Fibroblast of lung (primary cell): Measurements from ENCODE around the gene DUS3L. TPM values are rescaled to one million over a fixed set of nuclear protein-coding genes. Genes with fewer than 3 reads are reported as not detected.

Source experiments
- DNase-seq, 2 donors: peaks; one replicate each; pipeline versions ENCODE4 v3.0.0 to v3.0.0-alpha.2; 2010; ENCODE audit warnings: low read depth in 2 of 2
- H2AFZ ChIP-seq: 2 replicates; pipeline ENCODE4 v1.5.1; 2012; ENCODE audit warnings: low read length, control low read depth, inconsistent platforms
- H3K27ac ChIP-seq: 2 replicates; pipeline ENCODE4 v1.5.1; 2011; ENCODE audit warnings: low read length, control low read depth; ENCODE audit not compliant: insufficient read depth
- H3K27me3 ChIP-seq: 2 replicates; pipeline ENCODE4 v1.5.1; 2011; ENCODE audit warnings: mild to moderate bottlenecking, low read length; ENCODE audit not compliant: control insufficient read depth, insufficient read depth
- H3K36me3 ChIP-seq: 2 replicates; pipeline ENCODE4 v1.5.1; 2011; ENCODE audit warnings: low read length; ENCODE audit not compliant: control insufficient read depth, insufficient read depth
- H3K4me1 ChIP-seq: 2 replicates; pipeline ENCODE4 v1.5.1; 2011; ENCODE audit warnings: low read length; ENCODE audit not compliant: control insufficient read depth, insufficient read depth; ENCODE audit errors: extremely low read depth
- H3K4me2 ChIP-seq: 2 replicates; pipeline ENCODE4 v1.5.1; 2011; ENCODE audit warnings: low read length, control low read depth; ENCODE audit not compliant: insufficient read depth; ENCODE audit errors: extremely low read depth
- H3K4me3 ChIP-seq, 4 experiments: fragments of 200-600 bp in 1 of 4; sonication (generic) in 1 of 4; replicated peaks in 1 of 4; 2 replicates each; pipeline ENCODE4 v1.5.1; 2011 to 2016; ENCODE audit warnings: low read length in 4 of 4, low read depth in 3 of 4, mild to moderate bottlenecking in 3 of 4, control low read depth in 2 of 4, inconsistent platforms in 1 of 4, mixed read lengths in 1 of 4; ENCODE audit not compliant: insufficient read depth in 1 of 4; ENCODE audit errors: control extremely low read depth in 1 of 4
- H3K79me2 ChIP-seq: 2 replicates; pipeline ENCODE4 v1.5.1; 2012; ENCODE audit warnings: mild to moderate bottlenecking, low read length, inconsistent platforms; ENCODE audit not compliant: control insufficient read depth, insufficient read depth
- H3K9ac ChIP-seq: 2 replicates; pipeline ENCODE4 v1.5.1; 2011; ENCODE audit warnings: mild to moderate bottlenecking, low read length, control low read depth; ENCODE audit not compliant: insufficient read depth
- H3K9me3 ChIP-seq: 2 replicates; pipeline ENCODE4 v1.5.1; 2012; ENCODE audit warnings: low read depth, low read length; ENCODE audit not compliant: control insufficient read depth, insufficient read depth
- H4K20me1 ChIP-seq: 2 replicates; pipeline ENCODE4 v1.5.1; 2011; ENCODE audit warnings: low read length; ENCODE audit not compliant: control insufficient read depth, insufficient read depth; ENCODE audit errors: extremely low read depth
- EZH2 ChIP-seq: IDR thresholded peaks from 2 replicates; pipeline ENCODE4 v1.5.1; 2012; ENCODE audit warnings: low read length, control low read depth, mild to moderate bottlenecking; ENCODE audit errors: missing control alignments
- polyA plus RNA-seq, 2 donors: library from polyadenylated mRNA; depleted of rRNA in 1 of 2; stranded (reverse) in 1 of 2; unstranded in 1 of 2; fragments of >200 nt; gene quantifications; 2 replicates each; pipeline ENCODE4 v1.2.1, GENCODE V29; 2011 to 2012; ENCODE audit warnings: missing spikeins in 1 of 2
- total RNA-seq: library from RNA; depleted of rRNA; stranded (reverse); fragments of >200 nt; gene quantifications from 2 replicates; pipeline ENCODE4 v1.2.1, GENCODE V29; 2014
- TF ChIP-seq, protein P1 (sequence below), 2 donors: IDR thresholded peaks in 1 of 2; conservative IDR thresholded peaks in 1 of 2; 1 replicate in 1 of 2; 2 replicates in 1 of 2; pipeline ENCODE4 v1.5.1; 2011 to 2012; ENCODE audit warnings: low read length in 2 of 2, control low read depth in 1 of 2, inconsistent platforms in 1 of 2, low read depth in 1 of 2, mild to moderate bottlenecking in 1 of 2

DUS3L gene
- total and polyA plus RNA-seq, 2 donors (not counting 1 experiment from before 2014, with no cell fraction given) = 8.8 to 18.7 TPM

DNA sequence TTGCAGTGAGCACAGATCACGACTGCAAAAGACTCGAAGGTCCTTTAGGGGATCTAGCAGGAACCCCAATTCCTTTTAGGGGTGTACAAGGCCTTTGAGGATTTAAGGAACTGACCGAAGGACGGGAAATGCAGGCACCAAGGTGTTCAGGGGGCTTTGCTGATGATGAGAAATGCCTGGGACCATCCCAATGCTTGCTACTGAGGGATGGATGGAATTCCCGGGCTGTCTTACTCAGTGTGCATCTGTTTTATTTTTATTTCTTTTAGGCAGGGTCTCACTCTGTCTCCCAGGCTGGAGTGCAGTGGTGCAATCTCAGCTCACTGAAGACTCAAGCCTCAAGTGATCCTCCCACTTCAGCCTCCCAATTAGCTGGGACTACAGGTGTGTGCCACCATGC lies 17.7 kb downstream of the DUS3L start:
- H2AFZ ChIP-seq = no peak overlapping the region
- no peaks in the 10 kb centered on the region for H4K20me1 ChIP-seq

GRCh38 chr19:5772416-5772815 lies 18.5 kb downstream of the DUS3L start:
- no peak overlapping the region for H3K9ac ChIP-seq
- TF ChIP-seq, protein P1, sequence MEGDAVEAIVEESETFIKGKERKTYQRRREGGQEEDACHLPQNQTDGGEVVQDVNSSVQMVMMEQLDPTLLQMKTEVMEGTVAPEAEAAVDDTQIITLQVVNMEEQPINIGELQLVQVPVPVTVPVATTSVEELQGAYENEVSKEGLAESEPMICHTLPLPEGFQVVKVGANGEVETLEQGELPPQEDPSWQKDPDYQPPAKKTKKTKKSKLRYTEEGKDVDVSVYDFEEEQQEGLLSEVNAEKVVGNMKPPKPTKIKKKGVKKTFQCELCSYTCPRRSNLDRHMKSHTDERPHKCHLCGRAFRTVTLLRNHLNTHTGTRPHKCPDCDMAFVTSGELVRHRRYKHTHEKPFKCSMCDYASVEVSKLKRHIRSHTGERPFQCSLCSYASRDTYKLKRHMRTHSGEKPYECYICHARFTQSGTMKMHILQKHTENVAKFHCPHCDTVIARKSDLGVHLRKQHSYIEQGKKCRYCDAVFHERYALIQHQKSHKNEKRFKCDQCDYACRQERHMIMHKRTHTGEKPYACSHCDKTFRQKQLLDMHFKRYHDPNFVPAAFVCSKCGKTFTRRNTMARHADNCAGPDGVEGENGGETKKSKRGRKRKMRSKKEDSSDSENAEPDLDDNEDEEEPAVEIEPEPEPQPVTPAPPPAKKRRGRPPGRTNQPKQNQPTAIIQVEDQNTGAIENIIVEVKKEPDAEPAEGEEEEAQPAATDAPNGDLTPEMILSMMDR (conservative IDR thresholded peaks at IDR 0.05 in 1 of 2, IDR thresholded peaks at IDR 0.05 in 1 of 2; ENCODE audit: low read depth in 1 of 2, low read length in 2 of 2) = no peak
- no peak for TF ChIP-seq EZH2
- no peaks in the 10 kb centered on the region for H3K4me1 ChIP-seq
- no peaks in the 10 kb centered on the region for H3K9me3 ChIP-seq
- no peaks in the 10 kb centered on the region for H3K36me3 ChIP-seq
- H3K79me2 ChIP-seq = no peaks in the 10 kb centered on the region
- H3K4me3 ChIP-seq = no peak overlapping the region
- no peaks in the 10 kb centered on the region for H4K20me1 ChIP-seq
- no peak overlapping the region for H3K27ac ChIP-seq
- H2AFZ ChIP-seq = no peak overlapping the region
- no peak for DNase-seq
- no peaks in the 10 kb centered on the region for H3K27me3 ChIP-seq
- no peak overlapping the region for H3K4me2 ChIP-seq

More for the DNA sequence above, 17.7 kb downstream of the DUS3L start:
- no peaks in the 10 kb centered on the region for H3K79me2 ChIP-seq
- H3K9ac ChIP-seq = no peak overlapping the region
- no peak overlapping the region for H3K27ac ChIP-seq
- no peaks in the 10 kb centered on the region for H3K27me3 ChIP-seq
- TF ChIP-seq, protein P1 (conservative IDR thresholded peaks at IDR 0.05 in 1 of 2, IDR thresholded peaks at IDR 0.05 in 1 of 2; ENCODE audit: low read depth in 1 of 2, low read length in 2 of 2) = no peak
- no peak for TF ChIP-seq EZH2
- no peaks in the 10 kb centered on the region for H3K36me3 ChIP-seq
- no peak overlapping the region for H3K4me2 ChIP-seq
- DNase-seq = no peak
- H3K4me1 ChIP-seq = no peaks in the 10 kb centered on the region
- no peaks in the 10 kb centered on the region for H3K9me3 ChIP-seq
- no peak overlapping the region for H3K4me3 ChIP-seq

GRCh38 chr19:5767949-5768348 lies 23.0 kb downstream of the DUS3L start:
- Histone ChIP-seq H4K20me1 (no peaks in the 10 kb centered on the region), H2AFZ (no peak overlapping the region), H3K36me3 (no peaks in the 10 kb centered on the region), H3K9me3 (no peaks in the 10 kb centered on the region), H3K4me2 (no peak overlapping the region), H3K27me3 (no peaks in the 10 kb centered on the region), H3K4me1 (no peaks in the 10 kb centered on the region), H3K27ac (no peak overlapping the region), H3K4me3 (no peak overlapping the region), H3K9ac (no peak overlapping the region), H3K79me2 (no peaks in the 10 kb centered on the region)
- DNase-seq = no peak
- TF ChIP-seq, protein P1 (conservative IDR thresholded peaks at IDR 0.05 in 1 of 2, IDR thresholded peaks at IDR 0.05 in 1 of 2; ENCODE audit: low read depth in 1 of 2, low read length in 2 of 2) = no peak
- no peak for TF ChIP-seq EZH2
